Panc1 (cell line): ENCODE measurements around the gene OTOP2. TPM values are rescaled to one million over a fixed set of nuclear protein-coding genes. Genes with fewer than 3 reads are reported as not detected.

ENCODE experiments used
- ATAC-seq: fragments of 200-7000 bp; cut with Tn5 transposase; 2 replicates; pipeline ENCODE4 v1.9.1; 2020; ENCODE audit warnings: mild to moderate bottlenecking, moderate library complexity
- BruUV-seq: library from RNA; stranded (reverse); fragments of 400-500 nt; replicated peaks from 2 replicates; lab custom pipeline; 2021; lab: Mats Ljungman, UMichigan
- CTCF ChIA-PET: fragments of 300-600 bp; sonication (Branson Sonifier 250); formaldehyde crosslinking; loops from one replicate; lab custom pipeline; 2022; ENCODE audit warnings: antibody characterized with exemption; lab: Charles Lee
- POLR2A ChIA-PET: fragments of 300-600 bp; sonication (Branson Sonifier 250); formaldehyde crosslinking; loops from one replicate; lab custom pipeline; 2022; ENCODE audit warnings: antibody characterized with exemption; lab: Charles Lee
- DNase-seq: peaks from one replicate; pipeline ENCODE4 v3.0.0-alpha.2; 2010; ENCODE audit warnings: low read depth, low spot score
- H3K27ac ChIP-seq: 2 replicates; pipeline ENCODE4 v1.5.1; 2011; ENCODE audit warnings: mild to moderate bottlenecking, low read length, inconsistent platforms
- H3K27me3 ChIP-seq: fragments of 200-500 bp; sonication (Bioruptor generic); 2 replicates; pipeline ENCODE4 v1.6.0; 2014; ENCODE audit warnings: low read length, inconsistent platforms; ENCODE audit not compliant: control insufficient read depth, insufficient read depth
- H3K36me3 ChIP-seq: fragments of 200-500 bp; sonication (Bioruptor generic); 2 replicates; pipeline ENCODE4 v1.5.1; 2014; ENCODE audit warnings: inconsistent platforms, mild to moderate bottlenecking, low read length, moderate library complexity; ENCODE audit not compliant: control insufficient read depth, insufficient read depth
- H3K4me1 ChIP-seq: 2 replicates; pipeline ENCODE4 v1.5.1; 2011; ENCODE audit warnings: inconsistent platforms, mild to moderate bottlenecking, low read length, moderate library complexity; ENCODE audit not compliant: control insufficient read depth, insufficient read depth
- H3K4me3 ChIP-seq, 2 experiments: 2 replicates each; pipeline ENCODE4 v1.5.1; 2011 to 2012; ENCODE audit warnings: low read depth in 2 of 2, low read length in 2 of 2, mild to moderate bottlenecking in 2 of 2, inconsistent platforms in 1 of 2, moderate library complexity in 1 of 2
- H3K9me3 ChIP-seq: fragments of 200-500 bp; sonication (Bioruptor generic); 2 replicates; pipeline ENCODE4 v1.5.1; 2014; ENCODE audit warnings: low read depth, mild to moderate bottlenecking, inconsistent platforms, low read length, moderate library complexity; ENCODE audit not compliant: control insufficient read depth, insufficient read depth
- POLR2AphosphoS5 ChIP-seq: IDR thresholded peaks from 2 replicates; pipeline ENCODE4 v1.6.1; 2012; ENCODE audit warnings: mild to moderate bottlenecking, low read depth, low read length, moderate library complexity
- REST ChIP-seq, 2 experiments: IDR thresholded peaks; 2 replicates each; pipeline ENCODE4 v1.6.1; 2011 to 2012; ENCODE audit warnings: low read depth in 2 of 2, control low read depth in 1 of 2, low read length in 1 of 2, mild to moderate bottlenecking in 1 of 2, moderate library complexity in 1 of 2; ENCODE audit not compliant: insufficient read depth in 1 of 2
- SIN3A ChIP-seq: IDR thresholded peaks from 2 replicates; pipeline ENCODE4 v1.6.1; 2012; ENCODE audit warnings: low read depth, mild to moderate bottlenecking, low read length, moderate library complexity, borderline replicate concordance; ENCODE audit not compliant: insufficient read depth
- TCF7L2 ChIP-seq: IDR thresholded peaks from 2 replicates; pipeline ENCODE4 v1.6.1; 2011; ENCODE audit warnings: mild to moderate bottlenecking, low read depth, low read length, inconsistent platforms
- in situ Hi-C: cut with HindIII; loops from 2 replicates; pipeline ENCODE4 v1.10.0; 2016; ENCODE audit warnings: low sequenced_read_pairs, low pct_unique_long_range_greater_than_20kb
- intact Hi-C: fragments of 100-400 bp; cut with micrococcal nuclease; formaldehyde crosslinking; loops from one replicate; pipeline ENCODE4 v1.10.0; 2022; ENCODE audit not compliant: unreplicated experiment
- total RNA-seq: library from RNA; stranded (reverse); gene quantifications from one replicate; pipeline ENCODE4 v1.2.1, GENCODE V29; 2021; ENCODE audit not compliant: unreplicated experiment
- TF ChIP-seq, protein P1 (sequence below): fragments of 450-650 bp; IDR thresholded peaks from 2 replicates; pipeline ENCODE4 v1.5.1; 2017; ENCODE audit warnings: mild to moderate bottlenecking

OTOP2 gene
- total RNA-seq, 1 experiment from 2014 or later: not detected

GRCh38 chr17:74951680-74952421, 27.8 kb downstream of the OTOP2 start:
- ATAC-seq (no peak), DNase-seq (no peak)
- BruUV-seq: no TSS peak
- Histone ChIP-seq H3K36me3 (no peaks in the 10 kb centered on the region), H3K4me3 (no peak overlapping the region), H3K9me3 (no peaks in the 10 kb centered on the region), H3K27ac (no peak overlapping the region), H3K27me3 (no peaks in the 10 kb centered on the region), H3K4me1 (no peaks in the 10 kb centered on the region)
- in situ Hi-C loops: no loop called here
- ChIA-PET CTCF (no interaction called here), POLR2A (no interaction called here)
- intact Hi-C loops: no loop called here
- TF ChIP-seq SIN3A (no peak), POLR2AphosphoS5 (no peak), REST (IDR thresholded peaks at IDR 0.05; ENCODE audit: insufficient read depth in 1 of 2, low read depth in 2 of 2, low read length in 1 of 2) (no peak), TCF7L2 (no peak)
- TF ChIP-seq, protein P1, sequence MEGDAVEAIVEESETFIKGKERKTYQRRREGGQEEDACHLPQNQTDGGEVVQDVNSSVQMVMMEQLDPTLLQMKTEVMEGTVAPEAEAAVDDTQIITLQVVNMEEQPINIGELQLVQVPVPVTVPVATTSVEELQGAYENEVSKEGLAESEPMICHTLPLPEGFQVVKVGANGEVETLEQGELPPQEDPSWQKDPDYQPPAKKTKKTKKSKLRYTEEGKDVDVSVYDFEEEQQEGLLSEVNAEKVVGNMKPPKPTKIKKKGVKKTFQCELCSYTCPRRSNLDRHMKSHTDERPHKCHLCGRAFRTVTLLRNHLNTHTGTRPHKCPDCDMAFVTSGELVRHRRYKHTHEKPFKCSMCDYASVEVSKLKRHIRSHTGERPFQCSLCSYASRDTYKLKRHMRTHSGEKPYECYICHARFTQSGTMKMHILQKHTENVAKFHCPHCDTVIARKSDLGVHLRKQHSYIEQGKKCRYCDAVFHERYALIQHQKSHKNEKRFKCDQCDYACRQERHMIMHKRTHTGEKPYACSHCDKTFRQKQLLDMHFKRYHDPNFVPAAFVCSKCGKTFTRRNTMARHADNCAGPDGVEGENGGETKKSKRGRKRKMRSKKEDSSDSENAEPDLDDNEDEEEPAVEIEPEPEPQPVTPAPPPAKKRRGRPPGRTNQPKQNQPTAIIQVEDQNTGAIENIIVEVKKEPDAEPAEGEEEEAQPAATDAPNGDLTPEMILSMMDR: no peak

DNA sequence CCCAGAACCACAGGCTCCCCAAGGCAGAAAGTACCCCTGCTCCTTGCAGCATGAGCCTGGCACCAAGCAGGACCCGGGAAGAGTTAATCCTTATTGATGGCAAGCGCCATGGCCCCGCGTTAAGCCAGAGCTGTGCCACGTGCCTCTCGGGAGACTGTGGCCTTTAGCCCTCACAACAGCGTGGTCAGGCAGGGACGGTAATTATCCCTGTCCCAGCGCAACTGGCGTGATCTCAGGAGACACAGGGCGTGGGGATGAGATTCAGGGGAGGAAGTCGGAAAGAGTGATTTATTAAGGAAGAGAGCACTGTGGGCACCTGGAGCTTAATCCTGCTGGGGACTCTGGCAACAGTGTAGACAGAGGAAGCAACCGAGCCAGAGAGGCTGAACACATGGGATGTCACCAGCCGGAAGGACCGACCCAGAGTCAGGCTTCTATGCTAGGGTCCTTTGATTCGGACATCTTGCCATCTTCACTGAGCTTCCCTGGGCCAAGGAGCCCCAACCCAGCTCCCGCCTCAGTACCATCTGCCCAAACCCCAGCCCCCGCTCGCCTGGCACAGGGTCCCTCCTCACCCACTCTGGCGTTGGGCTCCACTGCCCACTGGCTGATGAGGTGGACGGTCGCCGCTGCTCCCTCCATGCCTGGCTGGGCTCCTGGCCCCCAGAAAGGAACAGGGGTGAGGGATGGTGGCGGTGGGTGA, 28.5 kb downstream of the OTOP2 start:
- Histone ChIP-seq H3K27ac (no peak overlapping the region), H3K4me3 (no peak overlapping the region), H3K9me3 (no peaks in the 10 kb centered on the region), H3K27me3 (no peaks in the 10 kb centered on the region), H3K36me3 (no peaks in the 10 kb centered on the region), H3K4me1 (no peaks in the 10 kb centered on the region)
- intact Hi-C loops: no loop called here
- BruUV-seq: no TSS peak
- in situ Hi-C loops: no loop called here
- ATAC-seq: no peak
- TF ChIP-seq SIN3A (no peak), TCF7L2 (no peak), REST (IDR thresholded peaks at IDR 0.05; ENCODE audit: insufficient read depth in 1 of 2, low read depth in 2 of 2, low read length in 1 of 2) (no peak), POLR2AphosphoS5 (no peak)
- TF ChIP-seq, protein P1: no peak
- ChIA-PET POLR2A (no interaction called here), CTCF (no interaction called here)
- no peak for DNase-seq
